GM19463 (cell line): ENCODE measurements around the gene OR52E6.

Experiments
- ATAC-seq: cut with Tn5 transposase; IDR thresholded peaks from one replicate; pipeline ENCODE4 v1.9.1; 2021; ENCODE audit warnings: mild to moderate bottlenecking, moderate library complexity; ENCODE audit not compliant: unreplicated experiment

OR52E6 gene

GRCh38 chr11:5841797-5842196 lies at the start of gene OR52E6:
Gene OR52E6, minus strand, starts transcription at chr11:5841897. Its CDS starts 0 bp downstream, at chr11:5841897.
- ATAC-seq, result no peak

- ATAC-seq, result no peak
Measured at GRCh38 chr11:5891216-5891800, 49.6 kb upstream of the OR52E6 start.

GRCh38 chr11:5887661-5888060 lies 46.0 kb upstream of the OR52E6 start:
- no peak for ATAC-seq

- ATAC-seq, result no peak
Measured at GRCh38 chr11:5887172-5887571, 45.5 kb upstream of the OR52E6 start.

GRCh38 chr11:5881756-5882155 lies 40.1 kb upstream of the OR52E6 start:
- ATAC-seq, result no peak

- ATAC-seq, result no peak
Measured at GRCh38 chr11:5880329-5880728, 38.6 kb upstream of the OR52E6 start, which contains the start of gene OR52E4. Gene OR52E4, plus strand, starts transcription at chr11:5880629. Its CDS starts 3,664 bp downstream, at chr11:5884293.

GRCh38 chr11:5878564-5878963 lies 36.9 kb upstream of the OR52E6 start:
- ATAC-seq, result no peak

- ATAC-seq, result no peak
Measured at GRCh38 chr11:5865826-5866225, 24.1 kb upstream of the OR52E6 start.

GRCh38 chr11:5857590-5857989 lies 15.9 kb upstream of the OR52E6 start, which contains the start of gene OR52E8:
Gene OR52E8, minus strand, starts transcription at chr11:5857690. Its CDS starts 0 bp downstream, at chr11:5857690.
- no peak for ATAC-seq

GRCh38 chr11:5851002-5851401 lies 9.3 kb upstream of the OR52E6 start:
- ATAC-seq, result no peak

GRCh38 chr11:5847711-5848110 lies 6.0 kb upstream of the OR52E6 start:
- no peak for ATAC-seq

GRCh38 chr11:5846701-5847100 lies 5.0 kb upstream of the OR52E6 start:
- ATAC-seq, result no peak

- no peak for ATAC-seq
Measured at GRCh38 chr11:5837695-5838094, 4.0 kb downstream of the OR52E6 start.

- no peak for ATAC-seq
Measured at GRCh38 chr11:5833446-5833845, 8.3 kb downstream of the OR52E6 start.

- no peak for ATAC-seq
Measured at GRCh38 chr11:5831196-5831829, 10.4 kb downstream of the OR52E6 start.

- ATAC-seq, result peak; percentile 55
Measured at GRCh38 chr11:5818245-5818886, 23.3 kb downstream of the OR52E6 start.

- ATAC-seq, result no peak
Measured at GRCh38 chr11:5815534-5815933, 26.2 kb downstream of the OR52E6 start.

GRCh38 chr11:5809905-5810795 lies 31.5 kb downstream of the OR52E6 start:
- ATAC-seq, result no peak

- ATAC-seq, result peak; percentile 20
Measured at GRCh38 chr11:5809122-5809519, 32.6 kb downstream of the OR52E6 start.

- peak; percentile 85 for ATAC-seq
Measured at GRCh38 chr11:5808500-5809121, 33.1 kb downstream of the OR52E6 start, which contains the start of gene OR52N2. Gene OR52N2, plus strand, starts transcription at chr11:5808924. Its CDS starts 11,412 bp downstream, at chr11:5820336.
